GM19452 (cell line): Measurements from ENCODE around the gene ZNF33A.
"Not testable (repeated sequence)": the region's sequence is repeated elsewhere in the genome, so short reads cannot be mapped to it uniquely, and the experiment has no call there.

Experiments
- ATAC-seq: cut with Tn5 transposase; IDR thresholded peaks from one replicate; pipeline ENCODE4 v1.9.1; 2021; ENCODE audit not compliant: unreplicated experiment

Gene ZNF33A

DNA sequence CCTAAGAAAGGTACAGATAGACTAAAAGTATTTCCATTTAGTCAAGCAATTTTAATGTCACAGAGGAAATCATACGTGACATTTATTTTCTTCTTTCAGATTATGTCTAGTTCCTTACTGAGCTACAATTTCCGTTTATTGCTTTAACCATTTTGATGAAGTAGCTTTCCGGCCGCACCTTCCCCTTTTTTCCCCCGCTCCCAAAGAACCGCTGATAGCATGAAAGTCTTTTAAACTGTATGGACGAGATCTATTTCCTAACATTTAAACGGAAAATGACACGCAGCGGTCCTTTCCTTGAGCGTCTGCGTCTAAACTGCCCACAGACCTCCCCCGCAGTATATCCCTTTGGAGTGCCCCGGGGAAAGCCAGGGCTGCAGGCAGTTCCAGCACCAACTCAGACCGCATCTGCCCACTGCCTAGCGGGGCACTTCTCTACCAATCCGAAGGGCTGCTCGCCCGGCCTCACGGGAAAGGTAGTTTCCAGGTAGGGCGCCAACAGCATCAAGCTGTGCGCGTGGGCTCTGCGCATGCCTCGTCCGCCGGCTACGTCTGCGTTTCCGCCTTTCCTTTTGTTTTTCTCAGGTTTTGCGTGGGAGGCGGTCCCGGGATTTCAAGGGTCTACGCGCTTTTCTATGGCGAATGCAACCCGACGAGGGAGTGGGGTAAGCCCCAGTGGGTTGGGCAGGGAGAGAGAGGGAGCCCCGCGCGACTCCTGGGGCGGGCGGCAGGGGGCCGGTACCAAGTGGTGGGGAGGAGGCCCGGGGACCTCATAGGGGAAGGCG is at the start of gene ZNF33A:
ZNF33A (plus strand) TSS at position 557 of the 785 bp plus-strand sequence. CDS start 1,667 bp downstream, outside the sequence.
- ATAC-seq, result peak; percentile 84

- no peak for ATAC-seq
Measured at GRCh38 chr10:37965006-37965405, 45.5 kb upstream of the ZNF33A start.

DNA sequence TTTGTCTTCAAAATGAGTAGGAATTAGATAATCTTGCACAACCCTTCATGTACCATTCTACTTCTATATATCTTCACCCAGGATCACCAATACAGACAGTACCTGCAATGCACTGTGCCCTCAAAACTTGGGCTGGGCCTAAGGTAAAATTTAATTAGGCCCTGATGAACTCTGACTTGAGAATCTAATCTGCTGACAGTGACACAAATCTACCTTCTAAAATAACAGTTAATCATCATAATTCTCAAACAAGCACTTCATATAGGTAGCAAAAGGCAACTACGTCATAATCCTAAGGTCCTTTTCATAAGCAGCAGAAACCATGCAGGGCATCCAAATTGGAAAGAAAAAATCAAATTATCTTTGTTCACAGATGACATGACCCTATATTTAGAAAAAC is 38.1 kb upstream of the ZNF33A start:
- ATAC-seq, result no peak

- no peak for ATAC-seq
Measured at GRCh38 chr10:37975401-37975991, 35.0 kb upstream of the ZNF33A start.

GRCh38 chr10:37976091-37976879 is 34.2 kb upstream of the ZNF33A start, which contains the start of gene ZNF25:
Gene ZNF25 (minus strand): TSS chr10:37976647. CDS start chr10:37971722, 4,925 bp downstream.
- ATAC-seq, result peak; percentile 95

GRCh38 chr10:37976880-37977203 is 33.6 kb upstream of the ZNF33A start:
- ATAC-seq, result no peak

DNA sequence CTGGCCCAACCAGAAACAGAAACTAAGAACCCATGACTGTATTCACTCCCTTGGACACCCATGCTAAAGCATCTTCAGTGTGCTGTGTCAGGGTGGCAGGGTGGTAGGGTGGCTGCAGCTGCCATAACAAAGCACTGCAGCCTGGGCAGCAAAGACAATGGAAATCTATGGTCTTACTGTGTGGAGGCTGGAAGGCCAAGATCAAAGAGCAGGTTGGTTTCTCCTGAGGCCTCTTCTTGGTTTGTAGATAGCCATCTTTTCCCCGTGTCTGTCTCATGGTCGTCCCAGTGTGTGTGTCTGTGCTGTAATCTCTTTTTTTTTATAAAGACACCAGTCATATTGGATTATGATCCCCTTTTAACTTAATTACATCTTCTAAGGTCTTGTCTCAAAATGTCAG is 18.8 kb upstream of the ZNF33A start:
- ATAC-seq, result no peak

DNA sequence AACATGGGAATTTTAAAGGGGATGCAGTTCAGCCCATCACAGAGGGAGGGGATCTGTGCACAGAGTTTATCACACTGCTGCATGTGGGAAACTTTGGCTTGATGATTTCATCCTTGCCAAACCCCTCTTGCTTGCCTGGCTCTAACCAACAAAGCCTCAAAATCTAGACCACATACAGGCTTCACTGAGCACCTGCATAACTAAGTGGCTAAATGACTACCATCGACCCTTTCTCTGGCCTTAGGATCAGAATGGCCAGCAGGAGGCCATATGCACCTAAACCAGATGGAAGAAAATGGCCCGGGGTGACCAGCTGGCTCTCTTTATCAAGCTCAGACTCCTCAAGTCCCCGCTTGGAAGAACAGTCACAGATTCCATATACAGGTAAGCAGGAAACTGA is 18.4 kb upstream of the ZNF33A start:
- no peak for ATAC-seq

DNA sequence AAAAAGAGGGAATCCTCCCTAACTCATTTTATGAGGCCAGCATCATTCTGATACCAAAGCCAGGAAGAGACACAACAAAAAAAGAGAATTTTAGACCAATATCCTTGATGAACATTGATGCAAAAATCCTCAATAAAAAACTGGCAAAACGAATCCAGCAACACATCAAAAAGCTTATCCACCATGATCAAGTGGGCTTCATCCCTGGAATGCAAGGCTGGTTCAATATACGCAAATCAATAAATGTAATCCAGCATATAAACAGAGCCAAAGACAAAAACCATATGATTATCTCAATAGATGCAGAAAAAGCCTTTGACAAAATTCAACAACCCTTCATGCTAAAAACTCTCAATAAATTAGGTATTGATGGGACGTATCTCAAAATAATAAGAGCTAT is 11.6 kb upstream of the ZNF33A start:
- not testable (repeated sequence) for ATAC-seq

GRCh38 chr10:38000474-38000873 is 10.0 kb upstream of the ZNF33A start:
- ATAC-seq, result not testable (repeated sequence)

DNA sequence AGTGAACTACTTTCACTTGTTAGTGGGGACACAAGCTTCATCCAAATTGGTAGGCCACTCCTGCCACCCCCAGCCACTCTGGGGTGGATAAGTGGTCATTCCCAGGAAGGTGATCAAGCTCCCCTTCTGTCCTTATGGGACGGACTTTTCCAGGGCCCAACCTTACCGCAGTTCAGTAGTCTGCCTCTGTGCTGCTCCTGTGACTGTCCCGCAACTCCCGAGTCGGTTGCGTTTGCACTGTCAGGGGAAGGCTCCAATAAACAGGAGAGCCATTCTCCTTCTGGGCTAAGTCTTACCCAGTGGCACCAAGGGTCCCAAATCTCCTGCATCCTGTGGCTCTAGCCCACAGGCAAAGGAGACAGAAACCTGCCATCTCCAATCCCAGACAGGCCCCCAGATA is 7.4 kb upstream of the ZNF33A start:
- ATAC-seq, result no peak

DNA sequence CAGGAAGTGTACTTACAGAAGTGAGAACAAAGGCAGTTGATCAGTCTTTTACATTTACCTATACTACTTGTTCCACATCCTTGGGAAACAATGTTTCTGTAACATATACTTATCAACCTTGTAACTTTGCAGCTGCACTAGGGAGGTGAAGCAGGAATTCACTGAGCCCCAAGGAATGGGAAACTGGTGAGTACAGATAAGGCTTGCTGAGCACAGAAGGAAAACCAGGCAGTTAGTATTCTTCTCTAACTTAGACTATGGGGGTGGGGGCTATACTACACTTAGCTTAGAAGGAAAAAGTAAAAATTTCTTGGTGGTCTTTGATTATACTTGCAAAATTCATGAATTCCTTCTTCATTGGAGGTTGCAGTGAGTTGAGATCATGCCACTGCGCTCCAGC is 6.9 kb upstream of the ZNF33A start:
- no peak for ATAC-seq

DNA sequence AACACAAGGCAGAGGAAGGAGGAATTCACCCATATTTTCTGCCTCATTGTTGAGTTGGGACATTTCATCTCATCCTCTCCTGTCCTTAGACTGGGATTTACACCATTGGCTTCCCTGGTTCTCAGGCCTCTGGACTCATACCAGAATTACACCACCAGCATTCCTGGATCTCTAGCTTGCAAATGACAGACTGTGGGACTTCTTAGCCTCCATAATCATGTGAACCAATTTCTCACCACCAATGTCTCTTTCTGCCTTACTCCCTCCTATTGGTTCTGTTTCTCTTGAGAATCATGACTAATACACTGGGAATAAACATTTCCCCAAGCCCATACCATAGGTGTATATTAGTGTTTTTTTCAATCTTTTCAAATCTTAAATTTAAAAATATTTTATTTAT is 2.9 kb upstream of the ZNF33A start:
- no peak for ATAC-seq

DNA sequence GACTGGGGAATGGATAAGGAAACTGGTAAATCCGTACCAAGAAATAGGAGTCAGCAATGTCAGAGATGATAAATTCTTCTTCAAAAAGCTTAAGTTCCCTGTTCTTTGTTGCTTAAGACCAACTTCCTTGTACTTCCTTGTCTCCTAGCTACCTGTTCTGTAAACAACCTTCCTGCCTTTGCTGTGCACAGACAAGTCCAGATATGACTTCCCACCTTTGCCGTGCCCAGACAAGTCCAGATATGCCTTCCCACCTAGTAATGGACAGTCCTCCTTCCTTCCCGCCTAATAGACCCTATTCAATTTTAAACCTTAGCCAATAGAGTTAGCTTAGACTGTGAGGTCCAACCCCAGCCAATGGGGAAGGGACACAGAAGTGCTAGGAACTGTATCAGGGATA is 2.5 kb upstream of the ZNF33A start:
- no peak for ATAC-seq

- no peak for ATAC-seq
Measured at GRCh38 chr10:38016354-38016753, 5.9 kb downstream of the ZNF33A start.

- ATAC-seq, result not testable (repeated sequence)
Measured at GRCh38 chr10:38019124-38019523, 8.6 kb downstream of the ZNF33A start.

DNA sequence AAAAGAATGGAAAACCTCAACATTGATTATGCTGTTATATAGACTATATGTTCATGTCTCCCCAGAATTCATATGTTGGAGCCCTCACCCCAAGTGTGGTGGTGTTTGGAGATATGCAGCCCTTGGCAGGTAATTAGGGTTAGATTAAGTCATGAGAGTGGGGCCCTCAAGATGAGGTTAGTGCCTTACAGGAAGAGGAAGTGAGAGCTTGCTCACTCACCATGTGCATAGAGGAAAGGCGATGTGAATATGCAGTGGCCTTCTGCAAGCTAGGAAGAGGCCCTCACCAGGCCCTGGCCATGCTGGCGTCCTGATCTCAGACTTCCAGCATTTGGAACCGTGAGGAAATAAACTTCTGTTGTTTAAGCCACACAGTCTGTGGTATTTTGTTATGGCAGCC is 14.8 kb downstream of the ZNF33A start:
- ATAC-seq, result peak; percentile 73

DNA sequence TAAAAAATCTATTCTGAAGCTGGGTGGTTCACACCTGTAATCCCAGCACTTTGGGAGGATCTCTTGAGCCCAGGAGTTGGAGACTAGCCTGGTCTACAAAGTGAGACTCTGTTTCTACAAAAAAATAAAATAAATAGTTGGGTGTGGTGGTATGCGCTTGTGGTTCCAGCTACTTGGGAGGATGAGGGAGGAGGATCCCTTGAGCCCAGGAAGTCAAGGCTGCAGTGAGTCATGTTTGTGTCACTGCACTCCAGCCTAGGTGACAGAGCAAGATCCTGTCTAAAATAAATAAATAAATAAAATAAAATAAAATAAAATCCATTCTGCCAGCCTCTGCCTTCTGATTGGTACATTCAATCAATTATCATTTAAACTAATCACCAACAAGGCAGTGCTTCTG is 17.5 kb downstream of the ZNF33A start:
- no peak for ATAC-seq

- no peak for ATAC-seq
Measured at GRCh38 chr10:38032886-38033285, 22.4 kb downstream of the ZNF33A start.

DNA sequence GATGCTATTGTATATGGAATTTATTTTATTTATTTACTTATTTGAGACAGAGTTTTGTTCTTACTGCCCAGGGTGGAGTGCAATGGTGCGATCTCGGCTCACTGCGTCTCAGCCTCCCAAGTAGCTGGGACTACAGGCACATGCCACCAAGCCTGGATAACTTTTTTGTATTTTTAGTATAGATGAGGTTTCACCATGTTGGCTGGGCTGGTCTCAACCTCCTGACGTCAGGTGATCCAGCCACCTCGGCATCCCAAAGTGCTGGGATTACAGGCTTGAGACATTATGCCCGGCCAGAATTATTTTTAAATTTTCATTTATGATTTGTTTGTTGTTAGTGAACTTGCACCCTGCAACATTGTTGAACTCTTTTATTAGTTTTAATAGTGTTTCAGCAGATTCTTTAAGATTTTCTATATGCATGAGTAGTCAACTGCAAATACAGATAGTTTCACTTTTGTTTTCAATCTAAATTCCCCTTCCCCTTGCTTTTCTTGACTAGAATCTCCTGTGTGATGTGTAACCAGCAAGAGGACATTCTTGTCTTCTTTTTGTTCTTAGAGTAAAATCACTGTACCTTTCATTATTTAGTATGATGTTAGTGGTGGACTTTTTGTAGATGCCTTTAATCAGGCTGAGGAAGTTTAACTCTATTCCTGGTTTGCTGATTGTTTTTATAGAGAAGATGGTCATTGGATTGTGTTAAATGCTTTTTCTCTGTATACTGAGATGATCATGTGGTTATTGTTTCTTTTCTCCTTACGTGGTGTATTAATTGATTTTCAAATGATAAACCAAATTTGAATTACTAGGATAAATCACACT is 27.8 kb downstream of the ZNF33A start:
- peak; percentile 93 for ATAC-seq

DNA sequence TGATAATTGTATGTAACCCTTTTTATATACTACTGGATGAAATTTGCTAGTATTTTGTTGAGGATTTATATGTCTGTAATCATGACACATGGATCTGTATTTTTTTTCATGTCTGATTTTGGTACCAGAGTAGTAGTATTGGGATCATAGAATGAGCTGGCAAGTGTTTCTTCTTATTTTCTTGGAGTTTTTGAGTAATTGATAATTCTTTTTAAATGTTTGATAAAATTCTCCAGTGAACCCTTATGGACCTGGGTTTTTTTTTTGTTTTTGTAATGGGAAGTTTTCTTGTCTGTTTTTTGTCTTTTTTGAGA is 28.4 kb downstream of the ZNF33A start:
- peak; percentile 11 for ATAC-seq
